VCaP (cell line): ENCODE results near the gene RNF31.
"Not testable (repeated sequence)": the region's sequence is repeated elsewhere in the genome, so short reads cannot be mapped to it uniquely, and the experiment has no call there.

Source experiments
- H3K27ac ChIP-seq: fragments of 450-650 bp; 2 replicates; pipeline ENCODE4 v1.5.1; 2017
- CTCF ChIP-seq: fragments of 450-650 bp; conservative IDR thresholded peaks from 2 replicates; pipeline ENCODE4 v1.5.1; 2017; ENCODE audit warnings: mild to moderate bottlenecking, moderate library complexity

RNF31 gene

DNA sequence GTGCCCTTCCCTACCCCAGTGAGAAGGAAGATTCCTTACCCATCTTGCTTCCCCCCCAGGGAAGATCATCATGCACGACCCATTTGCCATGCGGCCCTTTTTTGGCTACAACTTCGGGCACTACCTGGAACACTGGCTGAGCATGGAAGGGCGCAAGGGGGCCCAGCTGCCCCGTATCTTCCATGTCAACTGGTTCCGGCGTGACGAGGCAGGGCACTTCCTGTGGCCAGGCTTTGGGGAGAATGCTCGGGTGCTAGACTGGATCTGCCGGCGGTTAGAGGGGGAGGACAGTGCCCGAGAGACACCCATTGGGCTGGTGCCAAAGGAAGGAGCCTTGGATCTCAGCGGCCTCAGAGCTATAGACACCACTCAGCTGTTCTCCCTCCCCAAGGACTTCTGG, 43.8 kb upstream of the RNF31 start:
- no peak overlapping the region for H3K27ac ChIP-seq
- TF ChIP-seq CTCF = no peak

DNA sequence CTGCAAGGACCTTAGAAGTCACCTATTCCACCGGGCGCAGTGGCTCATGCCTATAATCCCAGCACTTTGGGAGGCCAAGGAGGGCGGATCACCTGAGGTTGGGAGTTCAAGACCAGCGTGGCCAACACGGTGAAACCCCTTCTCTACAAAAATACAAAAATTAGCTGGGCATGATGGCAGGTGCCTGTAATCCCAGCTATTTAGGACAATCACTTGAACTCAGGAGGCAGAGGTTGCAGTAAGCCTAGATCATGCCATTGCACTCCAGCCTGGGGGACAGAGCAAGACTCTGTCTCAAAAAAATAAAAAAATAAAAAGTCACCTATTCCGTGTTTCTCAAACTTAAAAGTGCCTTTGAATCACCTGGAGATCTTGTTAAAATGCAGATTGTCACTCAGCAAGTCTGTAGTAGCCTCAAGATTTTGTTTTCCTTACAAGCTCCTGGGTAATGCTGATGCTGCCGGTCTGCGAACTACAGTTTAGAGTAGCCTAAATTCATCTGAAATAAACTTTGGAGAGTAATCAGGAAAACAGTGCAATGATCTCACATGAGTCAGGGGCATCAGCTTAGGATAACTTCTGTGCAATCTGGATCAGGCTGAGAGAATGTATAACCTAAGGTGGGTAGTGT, 41.6 kb upstream of the RNF31 start:
- not testable (repeated sequence) for H3K27ac ChIP-seq

GRCh38 chr14:24106672-24107271, 40.5 kb upstream of the RNF31 start:
- H3K27ac ChIP-seq = no peak overlapping the region

DNA sequence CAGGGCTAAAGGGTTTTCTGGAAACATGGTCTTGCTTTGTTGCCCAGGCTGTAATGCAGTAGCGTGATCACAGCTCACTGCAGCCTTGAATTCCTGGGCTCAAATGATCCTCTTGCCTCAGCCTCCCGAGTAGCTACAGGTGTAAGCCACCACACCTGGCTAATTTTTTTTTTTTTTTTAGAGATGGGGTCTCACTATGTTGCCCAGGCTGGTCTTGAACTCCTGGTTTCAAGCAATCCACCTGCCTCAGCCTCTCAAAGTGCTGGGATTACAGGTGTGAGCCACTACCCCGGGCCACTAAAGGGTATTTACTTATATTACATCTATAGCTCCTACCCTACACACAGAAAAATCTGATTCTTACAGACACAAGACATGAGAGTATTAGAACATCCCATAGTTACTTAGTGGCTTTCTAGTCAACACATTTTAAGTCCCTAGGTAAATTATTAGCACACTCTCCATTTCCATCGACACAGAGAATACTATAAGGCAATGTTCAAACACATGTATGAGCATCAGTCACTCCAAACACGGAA, 38.9 kb upstream of the RNF31 start:
- no peak for TF ChIP-seq CTCF
- H3K27ac ChIP-seq = peak overlapping the region; percentile 48

More at GRCh38 chr14:24106672-24107271, 40.5 kb upstream of the RNF31 start:
- no peak for TF ChIP-seq CTCF

- no peak overlapping the region for H3K27ac ChIP-seq
- TF ChIP-seq CTCF = no peak
Observed at GRCh38 chr14:24110060-24110459, 37.2 kb upstream of the RNF31 start.

DNA sequence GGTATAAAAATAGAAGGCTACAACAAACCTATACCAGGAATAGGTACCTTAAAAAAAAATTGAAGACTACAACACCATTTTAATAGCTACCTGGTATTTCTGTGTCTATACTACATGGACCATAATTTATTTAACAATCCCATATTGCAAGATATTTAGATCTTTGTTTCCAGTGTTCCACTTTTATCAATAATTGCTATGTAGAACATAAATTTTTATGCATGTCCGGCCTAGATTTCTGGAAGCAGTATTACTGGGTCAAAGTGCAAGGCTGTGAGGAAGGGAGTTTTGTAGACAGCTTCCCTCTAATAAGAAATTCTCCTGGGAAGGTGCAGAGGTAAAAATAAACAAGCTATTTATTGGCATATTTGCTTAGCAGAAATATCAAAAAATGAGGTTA, 36.8 kb upstream of the RNF31 start:
- TF ChIP-seq CTCF = no peak
- H3K27ac ChIP-seq = no peak overlapping the region

DNA sequence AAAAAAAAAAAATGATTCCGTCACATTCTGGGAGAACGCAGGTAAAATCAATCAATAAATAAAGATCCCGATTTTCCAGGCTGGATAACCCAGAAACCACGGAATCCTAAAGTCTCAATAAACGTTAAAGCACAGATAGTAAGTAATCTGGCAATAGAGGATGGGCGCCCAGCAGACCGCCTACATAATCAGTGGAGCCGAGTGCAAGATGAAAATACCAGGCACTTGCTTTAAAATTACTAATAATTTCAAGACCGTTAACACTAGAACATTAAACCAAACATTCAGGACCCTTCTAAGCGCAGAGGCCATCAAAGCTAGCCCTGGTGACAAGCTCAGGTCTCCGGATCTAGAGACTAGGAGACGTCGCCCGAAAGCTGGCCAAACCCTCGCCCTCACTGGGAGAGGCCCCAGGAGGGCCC, 33.9 kb upstream of the RNF31 start:
- H3K27ac ChIP-seq = peak overlapping the region; percentile 95
- TF ChIP-seq CTCF = no peak
